Measurements from ENCODE around the gene C2orf49. TPM values are rescaled to one million over a fixed set of nuclear protein-coding genes. Genes with fewer than 3 reads are reported as not detected.

Gene C2orf49
- 11.9 to 14.7 TPM (median 13.5 TPM) in 5 replicates for total RNA-seq (2022; extraction: Qiagen RNA extraction)

GRCh38 chr2:105337122-105338019 lies at the start of gene C2orf49:
Gene C2orf49, plus strand, starts transcription at chr2:105337540. Its CDS starts 48 bp downstream, at chr2:105337588.

GRCh38 chr2:105329561-105330495 lies 7.5 kb upstream of the C2orf49 start, which contains the start of gene TGFBRAP1:
Gene TGFBRAP1, minus strand, starts transcription at chr2:105329735. Its CDS starts 21,434 bp downstream, at chr2:105308301.

GRCh38 chr2:105398336-105399206 lies 61.2 kb downstream of the C2orf49 start, which contains the start of gene FHL2:
Gene FHL2, minus strand, starts transcription at chr2:105399051. Its CDS starts 12,535 bp downstream, at chr2:105386516.

Other genes starting within 250 kb of the C2orf49 start
- not detected in 5 replicates for gene GPR45, start 95.8 kb upstream of the C2orf49 start, total RNA-seq (2022; extraction: Qiagen RNA extraction)
- 13.5 to 17.1 TPM (median 16.1 TPM) in 5 replicates for gene TGFBRAP1, start 7.8 kb upstream of the C2orf49 start, total RNA-seq (2022; extraction: Qiagen RNA extraction)
- 56.6 to 75.1 TPM (median 62.8 TPM) in 5 replicates for gene FHL2, start 61.5 kb downstream of the C2orf49 start, total RNA-seq (2022; extraction: Qiagen RNA extraction)

Measured in A549 treated with Mapracorat at 1 μM for 4 hours (cell line).